KBM-7 (cell line): ENCODE measurements around the gene STOX1.
"Not testable (repeated sequence)": the region's sequence is repeated elsewhere in the genome, so short reads cannot be mapped to it uniquely, and the experiment has no call there.

ENCODE experiments used
- DNase-seq: peaks from one replicate; pipeline ENCODE4 v3.0.0-alpha.2; 2015
- in situ Hi-C: fragments of 300-500 bp; cut with MboI; formaldehyde crosslinking; loops from 2 replicates; pipeline ENCODE4 v1.14.3; 2020; ENCODE audit warnings: low sequenced_read_pairs, low pct_unique_long_range_greater_than_20kb, mixed read lengths

The STOX1 gene

DNA sequence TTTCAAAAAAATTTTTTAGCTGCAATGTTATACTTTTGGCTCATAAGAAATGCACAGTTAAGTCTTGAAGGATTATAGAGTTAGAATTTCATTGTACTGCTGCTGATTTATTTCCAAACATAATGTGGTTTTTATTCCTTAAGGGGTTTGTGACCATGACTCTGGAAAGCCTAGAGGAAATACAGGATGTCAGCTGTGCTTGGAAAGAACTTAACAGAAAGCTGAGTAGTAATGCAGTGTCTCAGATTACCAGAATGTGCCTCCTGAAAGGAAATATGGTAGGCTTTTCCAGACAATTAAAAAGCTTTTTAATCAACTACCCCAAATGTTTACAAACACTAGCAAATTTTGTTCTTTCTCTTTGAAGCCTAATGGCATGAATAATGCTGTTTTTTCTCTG is 113.6 kb downstream of the STOX1 start:
- in situ Hi-C loops, DNase-seq: not testable (repeated sequence)
